Spleen (tissue), 11 donors: ENCODE data around the gene TEP1. TPM values are rescaled to one million over a fixed set of nuclear protein-coding genes. Genes with fewer than 3 reads are reported as not detected.

ENCODE experiments used
- DNase-seq: peaks from one replicate; pipeline ENCODE4 v3.0.0-alpha.2; 2020
- H3K27ac ChIP-seq, 8 donors: fragments of 200-600 bp; sonication (generic) in 7 of 8; 1 replicate in 4 of 8; 2 replicates in 4 of 8; pipeline versions ENCODE4 v1.5.0 to v1.8.0; 2016 to 2021; ENCODE audit warnings: inconsistent platforms in 4 of 8, mild to moderate bottlenecking in 4 of 8, moderate library complexity in 1 of 8
- H3K27me3 ChIP-seq, 7 donors: fragments of 200-600 bp; sonication (generic) in 6 of 7; replicated peaks in 1 of 7; 1 replicate in 4 of 7; 2 replicates in 3 of 7; pipeline versions ENCODE4 v1.5.0 to v1.8.0; 2016 to 2021; ENCODE audit warnings: inconsistent platforms in 3 of 7, mild to moderate bottlenecking in 1 of 7
- H3K36me3 ChIP-seq, 6 donors: fragments of 200-600 bp; sonication (generic) in 5 of 6; 1 replicate in 4 of 6; 2 replicates in 2 of 6; pipeline versions ENCODE4 v1.5.0 to v1.8.0; 2016 to 2021; ENCODE audit warnings: inconsistent platforms in 2 of 6
- H3K4me1 ChIP-seq, 6 donors: fragments of 200-600 bp; sonication (generic) in 5 of 6; 1 replicate in 3 of 6; 2 replicates in 3 of 6; pipeline versions ENCODE4 v1.5.0 to v1.8.0; 2016 to 2021; ENCODE audit warnings: inconsistent platforms in 3 of 6
- H3K4me3 ChIP-seq, 8 donors: fragments of 200-600 bp; sonication (generic) in 7 of 8; 1 replicate in 4 of 8; 2 replicates in 4 of 8; pipeline versions ENCODE4 v1.5.0 to v1.8.0; 2016 to 2021; ENCODE audit warnings: inconsistent platforms in 4 of 8, mild to moderate bottlenecking in 4 of 8, moderate library complexity in 2 of 8
- H3K9me3 ChIP-seq, 8 donors: fragments of 200-600 bp; sonication (generic) in 7 of 8; 1 replicate in 4 of 8; 2 replicates in 4 of 8; pipeline versions ENCODE4 v1.5.0 to v1.8.0; 2016 to 2021; ENCODE audit warnings: inconsistent platforms in 4 of 8
- CTCF ChIP-seq, 11 experiments: fragments of 200-600 bp in 7 of 11; fragments of 450-650 bp in 4 of 11; sonication (generic) in 4 of 11; IDR thresholded peaks in 8 of 11; conservative IDR thresholded peaks in 3 of 11; 1 replicate in 7 of 11; 2 replicates in 4 of 11; pipeline versions ENCODE4 v1.4.0 to v1.8.0; 2016 to 2021; ENCODE audit warnings: antibody characterized with exemption in 11 of 11, inconsistent platforms in 4 of 11, mild to moderate bottlenecking in 1 of 11
- POLR2A ChIP-seq, 3 donors: fragments of 450-650 bp; IDR thresholded peaks; one replicate each; pipeline ENCODE4 v1.5.1; 2017; ENCODE audit warnings: antibody characterized with exemption in 3 of 3, mild to moderate bottlenecking in 1 of 3
- POLR2AphosphoS5 ChIP-seq, 3 donors: sonication (generic); formaldehyde crosslinking; IDR thresholded peaks; one replicate each; pipeline ENCODE4 v1.5.1; 2017; ENCODE audit warnings: antibody characterized with exemption in 3 of 3
- WGBS, 5 donors: extraction: QIAGEN DNeasy Blood & Tissue Kit in 3 of 5; methylation state at CpG; one replicate each; pipeline versions ENCODE4 v1.1.5 to v1.1.7; 2013 to 2018; 5-methylcytosine and 5-hydroxymethylcytosine counted together
- intact Hi-C: fragments of 100-400 bp; cut with DNase I; formaldehyde crosslinking; loops from one replicate; pipeline ENCODE4 v1.15.0; 2023; ENCODE audit warnings: low total_unique reads
- polyA plus RNA-seq, 3 donors: library from polyadenylated mRNA; stranded (reverse); fragments of 200-250 nt; gene quantifications; one replicate each; pipeline ENCODE4 v1.2.1, GENCODE V29; 2013
- total RNA-seq, 7 donors: library from RNA; depleted of rRNA in 3 of 7; stranded (reverse); fragments of >200 nt in 3 of 7; fragmentation: NEBNext Ultra II Directional in 4 of 7; extraction: Animal tissue kit (Norgen Biotek cat#: 25700) in 4 of 7; gene quantifications; one replicate each; pipeline versions ENCODE4 v1.1.0 to v1.2.1, GENCODE V29; 2016 to 2021
- donor health status: healthy with polysubstance abuse.
- donor health status: DM: no; HTN: no; CAD: no; lungs with moderate emphysema.
- donor health status: DM: no; HTN: no; CAD: no.
- donor health status: Bipolar disorder and iron deficiency.
- donor health status: healthy.
- donor health status: DM: no; HTN: no; CAD: no.
- donor health status: DM: yes; HTN: yes; CAD: no.

Gene TEP1
- total and polyA plus RNA-seq, 10 donors = 19.2 to 91.7 (median 64.5) TPM

GRCh38 chr14:20381341-20381740, 32.0 kb downstream of the TEP1 start:
- H3K36me3 ChIP-seq = peaks cover 8 to 100% (median 100%) of the 10 kb centered on the region in 6 donors
- no peak for DNase-seq
- H3K27ac ChIP-seq = no peak overlapping the region
- no peaks in the 10 kb centered on the region for H3K9me3 ChIP-seq
- WGBS, 5 donors = 72 to 90% (median 82%) methylated on average over 7 of the region's 7 CpGs
- TF ChIP-seq POLR2A (IDR thresholded peaks at IDR 0.05) = no peak
- TF ChIP-seq POLR2AphosphoS5 (IDR thresholded peaks at IDR 0.05) = peak in 1 of 3 donors; percentile 25
- H3K4me1 ChIP-seq = no peaks in the 10 kb centered on the region
- intact Hi-C loops = no loop called here
- H3K4me3 ChIP-seq = no peak overlapping the region
- H3K27me3 ChIP-seq = no peaks in the 10 kb centered on the region

GRCh38 chr14:20380681-20381080, 32.6 kb downstream of the TEP1 start:
- no peaks in the 10 kb centered on the region for H3K9me3 ChIP-seq
- H3K27ac ChIP-seq = no peak overlapping the region
- H3K27me3 ChIP-seq = no peaks in the 10 kb centered on the region
- no peaks in the 10 kb centered on the region for H3K4me1 ChIP-seq
- TF ChIP-seq POLR2AphosphoS5 (IDR thresholded peaks at IDR 0.05) (no peak), POLR2A (IDR thresholded peaks at IDR 0.05) (no peak), CTCF (IDR thresholded peaks at IDR 0.05 in 8 of 11, conservative IDR thresholded peaks at IDR 0.05 in 3 of 11) (no peak)
- peaks cover 8 to 100% (median 100%) of the 10 kb centered on the region in 6 donors for H3K36me3 ChIP-seq
- 84 to 95% (median 93%) methylated on average over 6 of the region's 6 CpGs for WGBS, 5 donors
- DNase-seq = no peak
- H3K4me3 ChIP-seq = no peak overlapping the region
- intact Hi-C loops = no loop called here

GRCh38 chr14:20379743-20380142, 33.6 kb downstream of the TEP1 start:
- 38 to 74% (median 64%) methylated on average over 1 of the region's 1 CpG for WGBS, 5 donors
- no peaks in the 10 kb centered on the region for H3K9me3 ChIP-seq
- H3K27me3 ChIP-seq = no peaks in the 10 kb centered on the region
- no peaks in the 10 kb centered on the region for H3K4me1 ChIP-seq
- no peak overlapping the region for H3K27ac ChIP-seq
- H3K36me3 ChIP-seq = peaks cover 9 to 100% (median 100%) of the 10 kb centered on the region in 6 donors
- H3K4me3 ChIP-seq = no peak overlapping the region
- no peak for DNase-seq
- TF ChIP-seq POLR2A (IDR thresholded peaks at IDR 0.05) (no peak), POLR2AphosphoS5 (IDR thresholded peaks at IDR 0.05) (no peak), CTCF (IDR thresholded peaks at IDR 0.05 in 8 of 11, conservative IDR thresholded peaks at IDR 0.05 in 3 of 11) (no peak)
- intact Hi-C loops = no loop called here

GRCh38 chr14:20377171-20377570, 36.1 kb downstream of the TEP1 start:
- TF ChIP-seq CTCF (IDR thresholded peaks at IDR 0.05 in 8 of 11, conservative IDR thresholded peaks at IDR 0.05 in 3 of 11) = no peak
- no peak for TF ChIP-seq POLR2AphosphoS5 (IDR thresholded peaks at IDR 0.05)
- no peak for TF ChIP-seq POLR2A (IDR thresholded peaks at IDR 0.05)
- Histone ChIP-seq H3K27me3 (no peaks in the 10 kb centered on the region), H3K36me3 (peaks cover 20 to 100% (median 99%) of the 10 kb centered on the region in 6 donors), H3K4me1 (no peaks in the 10 kb centered on the region), H3K27ac (no peak overlapping the region), H3K9me3 (no peaks in the 10 kb centered on the region), H3K4me3 (no peak overlapping the region)
- DNase-seq = no peak
- intact Hi-C loops = no loop called here
- WGBS, 5 donors = 90 to 99% (median 96%) methylated on average over 2 of the region's 2 CpGs
